Stomach (tissue), 4 donors: ENCODE data around the gene GLRA1.

Experiments used
- EP300 ChIP-seq: sonication (generic); formaldehyde crosslinking; IDR thresholded peaks from one replicate; pipeline ENCODE4 v1.6.1; 2017; ENCODE audit warnings: antibody characterized with exemption
- POLR2A ChIP-seq, 4 donors: fragments of 450-650 bp; IDR thresholded peaks; one replicate each; pipeline ENCODE4 v1.6.1; 2016; ENCODE audit warnings: antibody characterized with exemption in 4 of 4, control low read depth in 2 of 4, mild to moderate bottlenecking in 1 of 4, moderate library complexity in 1 of 4
- POLR2AphosphoS5 ChIP-seq, 3 donors: sonication (generic); formaldehyde crosslinking; IDR thresholded peaks; one replicate each; pipeline ENCODE4 v1.6.1; 2016; ENCODE audit warnings: antibody characterized with exemption in 3 of 3
- TF ChIP-seq, protein P1 (sequence below), 7 experiments: fragments of 450-650 bp in 4 of 7; fragments of 200-600 bp in 3 of 7; sonication (generic) in 3 of 7; IDR thresholded peaks; one replicate each; pipeline ENCODE4 v1.5.1; 2016 to 2019; ENCODE audit warnings: antibody characterized with exemption in 7 of 7, control low read depth in 2 of 7, mild to moderate bottlenecking in 1 of 7

DNA sequence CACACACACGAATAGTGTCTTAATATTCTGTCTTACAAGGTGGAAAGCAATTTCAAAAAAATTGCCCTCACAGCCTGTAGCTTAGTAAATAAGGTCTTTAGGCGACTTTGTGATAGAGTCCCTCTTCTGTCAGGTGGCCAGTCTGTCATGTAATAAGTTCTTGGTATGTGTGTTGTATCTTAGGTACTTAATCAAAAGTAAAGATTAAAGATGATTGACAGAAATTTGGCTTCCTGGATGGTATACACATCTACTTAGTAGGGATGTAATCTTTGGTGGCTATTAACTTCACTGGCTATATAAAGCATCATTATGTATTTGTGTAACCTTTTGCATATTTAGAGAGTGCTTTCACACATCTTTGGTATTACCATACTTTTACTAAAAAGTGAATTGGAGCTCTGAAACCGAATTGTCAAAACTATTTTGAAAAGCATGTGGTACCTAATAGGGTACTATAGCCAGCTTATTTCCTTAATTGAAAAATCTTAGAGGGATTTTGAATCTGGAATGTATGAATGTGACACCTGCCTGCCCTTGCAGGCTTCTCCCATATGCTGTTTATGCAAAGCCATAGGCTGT is 149.5 kb downstream of the GLRA1 start:
- TF ChIP-seq POLR2A (IDR thresholded peaks at IDR 0.05) (no peak), POLR2AphosphoS5 (IDR thresholded peaks at IDR 0.05) (no peak), EP300 (no peak)
- TF ChIP-seq, protein P1, sequence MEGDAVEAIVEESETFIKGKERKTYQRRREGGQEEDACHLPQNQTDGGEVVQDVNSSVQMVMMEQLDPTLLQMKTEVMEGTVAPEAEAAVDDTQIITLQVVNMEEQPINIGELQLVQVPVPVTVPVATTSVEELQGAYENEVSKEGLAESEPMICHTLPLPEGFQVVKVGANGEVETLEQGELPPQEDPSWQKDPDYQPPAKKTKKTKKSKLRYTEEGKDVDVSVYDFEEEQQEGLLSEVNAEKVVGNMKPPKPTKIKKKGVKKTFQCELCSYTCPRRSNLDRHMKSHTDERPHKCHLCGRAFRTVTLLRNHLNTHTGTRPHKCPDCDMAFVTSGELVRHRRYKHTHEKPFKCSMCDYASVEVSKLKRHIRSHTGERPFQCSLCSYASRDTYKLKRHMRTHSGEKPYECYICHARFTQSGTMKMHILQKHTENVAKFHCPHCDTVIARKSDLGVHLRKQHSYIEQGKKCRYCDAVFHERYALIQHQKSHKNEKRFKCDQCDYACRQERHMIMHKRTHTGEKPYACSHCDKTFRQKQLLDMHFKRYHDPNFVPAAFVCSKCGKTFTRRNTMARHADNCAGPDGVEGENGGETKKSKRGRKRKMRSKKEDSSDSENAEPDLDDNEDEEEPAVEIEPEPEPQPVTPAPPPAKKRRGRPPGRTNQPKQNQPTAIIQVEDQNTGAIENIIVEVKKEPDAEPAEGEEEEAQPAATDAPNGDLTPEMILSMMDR (IDR thresholded peaks at IDR 0.05) = no peak
